Hematopoietic multipotent progenitor cell treated with erythropoietin and hydrocortisone succinate and interleukin-3 and kit ligand, for 17 days (in vitro differentiated cells): ENCODE data around the gene CDHR3.
A peak's percentile ranks its signal among the peaks of the same experiment; 100 is the strongest.

Source experiments
- DNase-seq: peaks from one replicate; pipeline ENCODE4 v3.0.0-alpha.2; 2015; ENCODE audit warnings: low spot score

CDHR3 gene

GRCh38 chr7:106029451-106029850 lies 66.4 kb downstream of the CDHR3 start:
- no peak for DNase-seq

- no peak for DNase-seq
Observed at GRCh38 chr7:106029941-106030340, 66.9 kb downstream of the CDHR3 start.

- no peak for DNase-seq
Observed at GRCh38 chr7:106031300-106032035, 68.4 kb downstream of the CDHR3 start.

GRCh38 chr7:106032295-106032694 lies 69.2 kb downstream of the CDHR3 start:
- DNase-seq, result no peak

- DNase-seq, result no peak
Observed at GRCh38 chr7:106033735-106034134, 70.7 kb downstream of the CDHR3 start.

- no peak for DNase-seq
Observed at GRCh38 chr7:106034383-106034782, 71.3 kb downstream of the CDHR3 start.

- no peak for DNase-seq
Observed at GRCh38 chr7:106035568-106035967, 72.5 kb downstream of the CDHR3 start.

- DNase-seq, result no peak
Observed at GRCh38 chr7:106036004-106036403, 72.9 kb downstream of the CDHR3 start.

- DNase-seq, result no peak
Observed at GRCh38 chr7:106037489-106038176, 74.6 kb downstream of the CDHR3 start.

- no peak for DNase-seq
Observed at GRCh38 chr7:106038289-106038688, 75.2 kb downstream of the CDHR3 start.

GRCh38 chr7:106038916-106039315 lies 75.9 kb downstream of the CDHR3 start:
- DNase-seq, result no peak

GRCh38 chr7:106039486-106040060 lies 76.5 kb downstream of the CDHR3 start:
- no peak for DNase-seq

GRCh38 chr7:106041140-106041717 lies 78.2 kb downstream of the CDHR3 start:
- DNase-seq, result peak; percentile 45

GRCh38 chr7:106042196-106042611 lies 79.1 kb downstream of the CDHR3 start:
- DNase-seq, result no peak

- no peak for DNase-seq
Observed at GRCh38 chr7:106045139-106045538, 82.1 kb downstream of the CDHR3 start.

GRCh38 chr7:106045586-106045985 lies 82.5 kb downstream of the CDHR3 start:
- no peak for DNase-seq

GRCh38 chr7:106047184-106047583 lies 84.1 kb downstream of the CDHR3 start:
- DNase-seq, result no peak

- no peak for DNase-seq
Observed at GRCh38 chr7:106047818-106048705, 85.0 kb downstream of the CDHR3 start.

- no peak for DNase-seq
Observed at GRCh38 chr7:106048706-106049020, 85.6 kb downstream of the CDHR3 start.

GRCh38 chr7:106049139-106049752 lies 86.2 kb downstream of the CDHR3 start:
- DNase-seq, result no peak

GRCh38 chr7:106050002-106050745 lies 87.1 kb downstream of the CDHR3 start:
- DNase-seq, result no peak
